ENCODE data around the gene OMD.

- TF ChIP-seq CTCF (IDR thresholded peaks at IDR 0.05) (no peak), EP300 (IDR thresholded peaks at IDR 0.05) (no peak)
These were observed 43.9 kb upstream of the OMD start for GRCh38 chr9:92468206-92468605.
